NCI-H345 treated with DMSO at 0.1 percent for 48 hours (cell line): ENCODE measurements around the gene RASSF8.

Source experiments
- DNase-seq: peaks from one replicate; lab custom pipeline; 2025; ENCODE audit not compliant: unreplicated experiment; lab: John Stamatoyannopoulos, UW

RASSF8 gene, protein sequence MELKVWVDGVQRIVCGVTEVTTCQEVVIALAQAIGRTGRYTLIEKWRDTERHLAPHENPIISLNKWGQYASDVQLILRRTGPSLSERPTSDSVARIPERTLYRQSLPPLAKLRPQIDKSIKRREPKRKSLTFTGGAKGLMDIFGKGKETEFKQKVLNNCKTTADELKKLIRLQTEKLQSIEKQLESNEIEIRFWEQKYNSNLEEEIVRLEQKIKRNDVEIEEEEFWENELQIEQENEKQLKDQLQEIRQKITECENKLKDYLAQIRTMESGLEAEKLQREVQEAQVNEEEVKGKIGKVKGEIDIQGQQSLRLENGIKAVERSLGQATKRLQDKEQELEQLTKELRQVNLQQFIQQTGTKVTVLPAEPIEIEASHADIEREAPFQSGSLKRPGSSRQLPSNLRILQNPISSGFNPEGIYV

GRCh38 chr12:25958428-25959070 is at the start of gene RASSF8:
TSS of gene RASSF8 (plus strand) at chr12:25958682. CDS start at chr12:26055344, 96,662 bp downstream.
- peak; percentile 7 for DNase-seq

GRCh38 chr12:25914551-25914950 is 43.9 kb upstream of the RASSF8 start:
- DNase-seq: no peak

DNA sequence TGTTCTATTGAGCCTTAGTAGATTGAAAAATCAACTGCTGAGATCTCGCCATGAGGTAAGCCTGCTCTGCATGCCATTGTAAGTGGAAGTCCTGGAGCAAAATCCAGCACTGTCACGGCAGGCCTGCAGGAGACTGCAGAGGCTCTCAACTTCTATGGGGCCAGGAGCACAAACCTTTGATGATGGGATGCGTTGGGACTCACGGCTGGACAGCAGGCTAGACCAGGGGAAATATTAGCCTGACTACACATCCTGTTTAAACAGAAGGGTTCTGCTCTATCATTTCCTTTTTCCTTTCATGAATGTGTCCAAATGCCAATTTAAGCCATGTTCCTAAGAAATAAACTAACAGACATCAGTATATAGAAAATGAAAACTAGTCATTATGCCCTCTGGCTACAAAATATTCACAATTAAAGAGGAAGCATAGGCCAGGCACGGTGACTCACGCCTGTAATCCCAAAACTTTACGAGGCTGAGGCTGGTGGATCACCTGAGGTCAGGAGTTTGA is 33.9 kb upstream of the RASSF8 start:
- DNase-seq: no peak

GRCh38 chr12:25925064-25925463 is 33.4 kb upstream of the RASSF8 start:
- DNase-seq: no peak

DNA sequence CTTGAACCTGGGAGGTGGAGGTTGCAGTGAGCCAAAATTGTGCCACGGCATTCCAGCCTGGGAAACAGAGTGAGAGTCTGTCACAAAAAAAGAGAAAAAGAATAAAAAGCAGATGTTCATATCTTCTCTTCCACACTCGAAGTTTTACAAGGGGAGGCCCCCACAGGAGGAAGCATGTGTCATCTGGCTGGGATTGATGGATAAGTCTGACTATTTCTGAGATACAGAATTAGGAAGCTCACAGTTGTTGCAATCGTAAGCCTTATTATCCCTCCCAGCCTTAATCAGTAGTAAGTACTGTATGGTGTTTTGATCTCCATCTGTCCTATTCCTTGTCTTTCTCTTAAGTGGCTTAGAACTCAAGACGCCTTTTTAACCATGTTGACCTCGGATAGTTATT is 31.9 kb upstream of the RASSF8 start:
- no peak for DNase-seq

GRCh38 chr12:25929142-25929541 is 29.3 kb upstream of the RASSF8 start:
- DNase-seq: no peak

DNA sequence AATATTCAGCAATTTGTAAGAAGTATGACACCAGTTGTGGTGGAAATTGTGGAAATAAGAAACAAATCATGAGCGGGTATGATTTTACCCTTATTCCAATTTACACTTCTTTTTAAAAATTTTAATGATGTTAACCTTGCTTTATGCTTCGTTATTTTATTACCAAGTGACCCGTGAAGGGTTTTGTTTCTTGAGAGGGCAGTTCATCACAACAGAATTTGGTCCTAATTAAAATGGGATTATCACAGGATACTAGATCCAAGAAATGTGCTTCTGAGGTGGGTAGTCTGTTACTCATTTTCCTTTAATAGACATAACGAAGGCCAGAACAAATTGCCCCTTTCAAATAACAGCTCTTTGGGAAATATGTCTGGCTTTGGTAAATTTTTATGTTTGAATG is 25.5 kb upstream of the RASSF8 start:
- DNase-seq: no peak

GRCh38 chr12:25934456-25934855 is 24.0 kb upstream of the RASSF8 start:
- no peak for DNase-seq

- DNase-seq: no peak
Measured at GRCh38 chr12:25935355-25936144, 22.9 kb upstream of the RASSF8 start.

GRCh38 chr12:25937096-25937495 is 21.4 kb upstream of the RASSF8 start:
- no peak for DNase-seq

GRCh38 chr12:25938581-25938980 is 19.9 kb upstream of the RASSF8 start:
- no peak for DNase-seq

DNA sequence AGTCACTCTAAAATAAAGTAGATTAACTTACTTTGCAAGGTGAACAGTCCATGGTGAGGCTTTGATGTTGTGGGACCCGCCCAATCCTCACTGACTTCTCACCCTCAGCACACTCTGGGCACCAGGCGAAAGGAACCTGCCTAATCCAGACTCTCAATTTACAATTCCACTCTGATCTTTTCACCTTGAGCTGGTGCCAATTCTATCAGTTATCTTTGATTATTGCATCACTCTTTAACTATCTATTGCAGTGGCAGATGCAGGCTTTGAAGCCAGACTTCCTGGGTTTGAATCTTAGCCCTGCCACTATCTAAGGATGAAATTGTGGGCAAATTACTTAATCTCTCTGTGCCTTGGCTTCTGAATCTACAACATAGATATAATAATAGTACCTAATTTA is 18.9 kb upstream of the RASSF8 start:
- DNase-seq: no peak

GRCh38 chr12:25940886-25941285 is 17.6 kb upstream of the RASSF8 start:
- DNase-seq: no peak

DNA sequence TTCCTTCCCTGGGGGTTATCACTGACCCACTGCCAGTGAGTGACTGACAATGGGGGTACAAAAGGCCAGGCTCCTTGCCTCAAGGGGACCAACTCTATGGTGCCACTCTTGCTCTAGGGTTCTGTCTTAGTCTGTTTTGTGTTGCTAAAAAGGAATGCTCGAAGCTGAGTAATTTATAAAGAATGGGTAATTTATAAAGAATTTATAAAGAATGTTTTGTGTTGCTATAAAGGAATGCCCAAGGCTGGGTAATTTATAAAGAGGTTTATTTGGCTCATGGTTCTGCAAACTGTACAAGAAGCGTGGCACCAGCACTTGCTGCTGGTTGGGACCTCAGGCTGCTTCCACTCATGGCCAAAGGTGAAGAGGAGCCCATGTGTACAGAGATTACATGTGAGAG is 15.8 kb upstream of the RASSF8 start:
- no peak for DNase-seq

DNA sequence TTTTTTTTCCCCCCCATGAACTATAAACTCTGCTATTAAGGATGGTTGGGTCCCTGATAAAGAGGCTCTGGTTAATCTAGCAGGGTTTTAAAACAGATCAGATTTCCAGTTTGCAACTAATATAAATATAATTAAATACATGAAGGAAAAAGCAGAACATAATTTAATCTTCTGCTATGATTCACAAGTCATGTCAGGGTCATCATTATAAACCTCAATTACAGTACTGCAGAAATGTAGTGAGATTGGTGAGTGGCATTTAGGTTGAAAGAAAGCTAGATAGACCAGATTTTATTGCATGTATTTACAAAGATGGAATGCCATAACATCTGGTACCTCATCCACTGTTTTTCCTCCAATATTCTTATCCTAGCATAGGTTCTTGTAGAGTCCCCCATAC is 14.5 kb upstream of the RASSF8 start:
- no peak for DNase-seq

- DNase-seq: no peak
Measured at GRCh38 chr12:25949343-25949742, 9.1 kb upstream of the RASSF8 start.

- no peak for DNase-seq
Measured at GRCh38 chr12:25950329-25951115, 8.0 kb upstream of the RASSF8 start.

DNA sequence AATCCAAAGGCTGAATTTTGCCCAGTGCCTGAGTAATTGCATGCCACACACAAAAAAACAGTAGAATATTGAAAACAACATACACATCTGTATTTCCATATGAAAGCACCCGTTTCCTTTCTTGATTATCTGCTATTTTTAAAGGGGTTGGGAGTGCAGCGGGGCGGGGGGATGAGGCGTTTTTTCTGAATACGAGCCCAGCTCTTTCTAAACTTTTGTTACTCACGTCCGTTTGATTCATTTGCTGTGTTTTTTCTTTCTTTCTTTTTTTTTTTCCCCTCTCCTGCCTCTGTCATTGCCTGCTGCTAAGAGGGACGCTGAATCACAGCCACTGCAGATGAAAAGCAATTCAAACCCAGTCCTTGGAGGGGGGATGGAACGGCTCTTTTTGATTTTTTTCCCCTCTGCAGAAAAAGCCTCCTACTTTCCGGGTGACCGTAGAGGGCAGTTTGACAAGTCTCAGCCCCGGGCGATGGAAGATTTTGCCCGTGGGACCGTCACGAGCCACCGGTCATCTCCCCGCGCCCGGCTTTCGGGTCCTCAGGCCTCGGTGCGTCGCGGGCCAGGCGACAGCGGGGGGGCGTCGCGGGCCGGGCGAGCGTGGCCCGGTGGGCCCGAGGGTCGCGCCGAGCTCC is 572 bp upstream of the RASSF8 start:
- DNase-seq: no peak

DNA sequence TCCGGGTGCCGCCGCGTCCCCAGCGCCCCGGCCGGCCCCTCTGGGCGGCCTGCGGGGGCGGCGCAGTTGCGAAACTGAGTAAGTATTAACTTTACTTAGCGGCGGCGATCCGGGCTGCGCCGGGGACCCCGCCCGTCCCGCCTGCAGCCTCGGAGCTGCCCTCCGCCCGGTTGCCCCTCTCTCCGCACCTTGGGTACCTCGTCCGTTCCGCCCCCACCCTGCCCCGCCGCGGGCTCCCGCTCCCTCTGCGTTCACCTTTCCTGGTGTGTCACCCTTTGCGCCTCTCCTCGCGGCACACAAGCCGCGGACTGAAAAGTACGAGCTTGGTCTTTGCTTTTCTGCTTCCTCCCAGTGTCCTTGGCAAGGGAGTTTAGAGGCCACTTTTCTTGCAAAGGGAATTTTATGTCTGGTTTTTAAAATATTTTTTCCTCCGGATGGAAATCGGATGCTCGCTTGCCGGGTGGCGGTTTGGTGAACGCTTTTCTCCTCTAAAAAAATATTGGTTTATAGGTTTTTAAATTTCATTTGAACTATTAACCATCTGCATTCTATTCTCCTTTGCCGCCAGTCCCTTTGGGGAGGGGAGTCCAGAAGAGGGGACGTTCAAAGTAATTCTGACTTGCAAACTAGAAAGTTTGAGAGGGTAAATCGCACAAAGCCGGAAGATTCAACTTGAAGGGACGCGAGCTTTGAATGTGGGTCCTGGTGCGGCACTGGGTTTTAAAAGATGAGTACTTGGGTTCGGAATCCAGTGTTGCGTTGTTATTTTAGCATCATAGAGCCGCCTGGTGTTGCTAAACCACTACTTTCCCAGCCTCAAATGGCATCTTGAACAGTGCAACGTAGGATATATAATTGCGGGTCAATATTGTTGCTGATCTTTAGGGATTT is 834 bp downstream of the RASSF8 start:
- DNase-seq: no peak
